ENCODE data around the gene ZNF366. TPM values are rescaled to one million over a fixed set of nuclear protein-coding genes. Genes with fewer than 3 reads are reported as not detected.

The ZNF366 gene
- total RNA-seq, 1 donor from 2014 or later: 7.9 TPM

- peak overlapping the region in 1 of 2 donors; percentile 4 for H3K27ac ChIP-seq
- H3K4me1 ChIP-seq: peaks cover 0 to 11% of the 10 kb centered on the region in 2 donors
- H3K4me3 ChIP-seq: no peak overlapping the region
- no peaks in the 10 kb centered on the region for H3K36me3 ChIP-seq
- peaks cover 0 to 19% of the 10 kb centered on the region in 2 donors for H3K9me3 ChIP-seq
- DNase-seq (ENCODE audit: low spot score in 2 of 2): no peak
- intact Hi-C loops (cut with DNase I): no loop called here
- TF ChIP-seq CTCF (IDR thresholded peaks at IDR 0.05): no peak
- no peaks in the 10 kb centered on the region for H3K27me3 ChIP-seq
Measured at GRCh38 chr5:72397836-72398235, 109.4 kb downstream of the ZNF366 start.

GRCh38 chr5:72394688-72395087 lies 112.5 kb downstream of the ZNF366 start:
- Histone ChIP-seq H3K4me1 (peaks cover 0 to 15% of the 10 kb centered on the region in 2 donors), H3K36me3 (no peaks in the 10 kb centered on the region), H3K9me3 (peaks cover 0 to under 1% of the 10 kb centered on the region in 2 donors), H3K27me3 (no peaks in the 10 kb centered on the region), H3K27ac (no peak overlapping the region), H3K4me3 (no peak overlapping the region)
- no peak for DNase-seq (ENCODE audit: low spot score in 2 of 2)
- TF ChIP-seq CTCF (IDR thresholded peaks at IDR 0.05): peak in 1 of 3 experiments; percentile 23
- intact Hi-C loops (cut with DNase I): no loop called here

- H3K9me3 ChIP-seq: no peaks in the 10 kb centered on the region
- H3K27me3 ChIP-seq: no peaks in the 10 kb centered on the region
- DNase-seq (ENCODE audit: low spot score in 2 of 2): no peak
- H3K4me1 ChIP-seq: peaks cover 0 to 10% of the 10 kb centered on the region in 2 donors
- no peak overlapping the region for H3K27ac ChIP-seq
- no peak for TF ChIP-seq CTCF (IDR thresholded peaks at IDR 0.05)
- intact Hi-C loops (cut with DNase I): no loop called here
- no peak overlapping the region for H3K4me3 ChIP-seq
- no peaks in the 10 kb centered on the region for H3K36me3 ChIP-seq
Measured at GRCh38 chr5:72393052-72393451, 114.2 kb downstream of the ZNF366 start.

Other genes starting within 250 kb of the ZNF366 start
- 28.2 TPM for gene MRPS27, start 187.2 kb downstream of the ZNF366 start, total RNA-seq
- 0.85 TPM for gene PTCD2, start 187.0 kb downstream of the ZNF366 start, total RNA-seq

All from ascending aorta (tissue), 2 donors.